GM12878 (cell line): ENCODE results near the gene KBTBD13. TPM values are rescaled to one million over a fixed set of nuclear protein-coding genes. Genes with fewer than 3 reads are reported as not detected.

ENCODE experiments used
- ATAC-seq: fragments of 200-7000 bp; cut with Tn5 transposase; 3 replicates; pipeline ENCODE4 v1.9.1; 2020; ENCODE audit warnings: mild to moderate bottlenecking, moderate library complexity
- BruUV-seq: library from RNA; stranded (reverse); fragments of 400-500 nt; replicated peaks from 2 replicates; lab custom pipeline; 2021; lab: Mats Ljungman, UMichigan
- CTCF ChIA-PET: fragments of 300-600 bp; sonication (Branson Sonifier 250); formaldehyde crosslinking; extraction: SDS; loops from one replicate; lab custom pipeline; 2021; ENCODE audit warnings: inconsistent platforms; lab: Yijun Ruan, JAX
- POLR2A ChIA-PET: fragments of 350-600 bp; formaldehyde crosslinking; extraction: SDS; loops from one replicate; lab custom pipeline; 2021; ENCODE audit warnings: inconsistent platforms; lab: Charles Lee
- RAD21 ChIA-PET: fragments of 300-600 bp; sonication (Branson Sonifier 250); formaldehyde crosslinking; loops from one replicate; lab custom pipeline; 2023; ENCODE audit warnings: antibody characterized with exemption; ENCODE audit not compliant: unreplicated experiment; lab: Charles Lee
- SMC1A ChIA-PET: fragments of 300-600 bp; sonication (Branson Sonifier 250); formaldehyde crosslinking; loops from one replicate; lab custom pipeline; 2023; ENCODE audit not compliant: unreplicated experiment, uncharacterized antibody; lab: Charles Lee
- DNase-seq: peaks from one replicate; pipeline ENCODE4 v3.0.0-alpha.2; 2011; ENCODE audit warnings: low read depth, low spot score
- FAIRE-seq: peaks from 3 replicates; lab custom pipeline; 2011; peaks lifted over from hg19 to GRCh38; lab: Jason Lieb, UNC
- H2AFZ ChIP-seq: 2 replicates; pipeline ENCODE4 v1.6.0; 2011; ENCODE audit warnings: low read depth, low read length, control low read depth; ENCODE audit not compliant: control insufficient read depth
- H3K27ac ChIP-seq: 2 replicates; pipeline ENCODE4 v1.5.1; 2011; ENCODE audit warnings: control low read depth; ENCODE audit not compliant: control insufficient read depth, insufficient read depth
- H3K27me3 ChIP-seq, 2 experiments: replicated peaks in 1 of 2; 2 replicates each; pipeline versions ENCODE4 v1.6.0 to v1.6.1; 2011; ENCODE audit warnings: low read length in 1 of 2; ENCODE audit not compliant: control insufficient read depth in 2 of 2, insufficient read depth in 2 of 2
- H3K36me3 ChIP-seq, 2 experiments: 2 replicates each; pipeline ENCODE4 v1.5.1; 2011; ENCODE audit warnings: low read length in 1 of 2; ENCODE audit not compliant: control insufficient read depth in 2 of 2, insufficient read depth in 2 of 2
- H3K4me1 ChIP-seq: 2 replicates; pipeline ENCODE4 v1.6.1; 2011; ENCODE audit warnings: mild to moderate bottlenecking, low read length, moderate library complexity, mixed read lengths; ENCODE audit not compliant: control insufficient read depth, insufficient read depth
- H3K4me2 ChIP-seq: 2 replicates; pipeline ENCODE4 v1.6.0; 2011; ENCODE audit warnings: control low read depth; ENCODE audit not compliant: control insufficient read depth, insufficient read depth
- H3K4me3 ChIP-seq: fragments of 200-600 bp; sonication (generic); 2 replicates; pipeline ENCODE4 v1.5.1; 2016
- H3K79me2 ChIP-seq: 2 replicates; pipeline ENCODE4 v1.6.0; 2011; ENCODE audit warnings: low read length; ENCODE audit not compliant: control insufficient read depth, insufficient read depth
- H3K9ac ChIP-seq: 2 replicates; pipeline ENCODE4 v1.8.0; 2011; ENCODE audit warnings: low read length, control low read depth, mixed read lengths; ENCODE audit not compliant: control insufficient read depth, insufficient read depth
- H3K9me3 ChIP-seq: replicated peaks from 3 replicates; pipeline ENCODE4 v1.5.1; 2011; ENCODE audit warnings: mild to moderate bottlenecking, low read length; ENCODE audit not compliant: control insufficient read depth, insufficient read depth
- H4K20me1 ChIP-seq: 2 replicates; pipeline ENCODE4 v1.6.0; 2011; ENCODE audit not compliant: control insufficient read depth, insufficient read depth
- BCL11A ChIP-seq: IDR thresholded peaks from 2 replicates; pipeline ENCODE4 v1.6.1; 2011; ENCODE audit warnings: low read depth, low read length
- EP300 ChIP-seq, 2 experiments: fragments of 150-350 bp in 1 of 2; IDR thresholded peaks; 2 replicates each; pipeline ENCODE4 v1.6.1; 2011 to 2012; ENCODE audit warnings: low read depth in 2 of 2, low read length in 2 of 2, borderline replicate concordance in 1 of 2, improper control_type of control experiment in 1 of 2, inconsistent platforms in 1 of 2; ENCODE audit not compliant: control insufficient read depth in 1 of 2
- GATAD2B ChIP-seq: fragments of 450-650 bp; conservative IDR thresholded peaks from 2 replicates; pipeline ENCODE4 v1.6.1; 2017; ENCODE audit warnings: low read depth, mild to moderate bottlenecking, moderate library complexity
- KLF5 ChIP-seq: fragments of 450-650 bp; IDR thresholded peaks from 2 replicates; pipeline ENCODE4 v1.6.1; 2014; ENCODE audit warnings: mild to moderate bottlenecking; ENCODE audit not compliant: partially characterized antibody
- NBN ChIP-seq: fragments of 450-650 bp; IDR thresholded peaks from 2 replicates; pipeline ENCODE4 v1.6.1; 2016
- STAT3 ChIP-seq: IDR thresholded peaks from 2 replicates; pipeline ENCODE4 v1.6.1; 2011; ENCODE audit warnings: low read depth, low read length, improper control_type of control experiment
- YY1 ChIP-seq: IDR thresholded peaks from 2 replicates; pipeline ENCODE4 v1.6.1; 2011; ENCODE audit warnings: low read depth, mild to moderate bottlenecking, low read length
- ZBED1 ChIP-seq: IDR thresholded peaks from 2 replicates; pipeline ENCODE4 v1.6.1; 2016; ENCODE audit warnings: borderline replicate concordance
- ZBTB33 ChIP-seq: fragments of 450-650 bp; IDR thresholded peaks from 2 replicates; pipeline ENCODE4 v1.6.1; 2017; ENCODE audit warnings: mild to moderate bottlenecking
- WGBS: methylation state at CpG from one replicate; pipeline ENCODE4 v1.1.6; 2016; ENCODE audit warnings: low lambda C conversion rate; ENCODE audit not compliant: insufficient replicate concordance, insufficient coverage; ENCODE audit errors: missing lambda C conversion rate; 5-methylcytosine and 5-hydroxymethylcytosine counted together
- in situ Hi-C: fragments of 300-500 bp; cut with MboI; formaldehyde crosslinking; loops from 9 replicates; pipeline ENCODE4 v1.14.3; 2018; ENCODE audit warnings: mixed read lengths
- intact Hi-C: fragments of 100-400 bp; cut with micrococcal nuclease; formaldehyde crosslinking; loops from one replicate; pipeline ENCODE4 v1.14.2; 2022; ENCODE audit not compliant: unreplicated experiment
- polyA plus RNA-seq, 11 experiments: library from polyadenylated mRNA; depleted of rRNA in 4 of 11; unstranded in 6 of 11; stranded (reverse) in 5 of 11; fragments of >200 nt; fragmentation: Nextera tagmentation in 4 of 11; fragmentation: Illumina TruSeq in 1 of 11; extraction: Ambion mirVana in 4 of 11; extraction: Trizol in 1 of 11; gene quantifications; 1 replicate in 1 of 11; 2 replicates in 10 of 11; pipeline versions ENCODE4 v1.2.1 to v1.2.3, GENCODE V29; 2011 to 2016; ENCODE audit warnings: inconsistent platforms in 2 of 11, missing spikeins in 2 of 11, low read depth in 1 of 11
- total RNA-seq, 4 experiments: library from RNA; depleted of rRNA in 3 of 4; stranded (reverse); fragments of >200 nt in 3 of 4; fragmentation: Illumina TruSeq in 1 of 4; extraction: Trizol in 1 of 4; gene quantifications; 2 replicates each; pipeline versions ENCODE4 v1.2.1 to v1.2.3, GENCODE V29; 2013 to 2021

Gene KBTBD13
- total and polyA plus RNA-seq, 10 of the 15 experiments (the other 5 are each of a cell fraction or from before 2014, with no cell fraction given), result 0.06 TPM; not detected in 9

GRCh38 chr15:65106011-65106590, 29.6 kb downstream of the KBTBD13 start:
- Histone ChIP-seq H3K4me2 (no peak overlapping the region), H3K9me3 (no peaks in the 10 kb centered on the region), H3K79me2 (no peaks in the 10 kb centered on the region), H3K4me1 (no peaks in the 10 kb centered on the region), H2AFZ (no peak overlapping the region), H3K9ac (no peak overlapping the region), H3K27me3 (no peaks in the 10 kb centered on the region), H3K36me3 (peaks cover 0 to 12% of the 10 kb centered on the region in 2 experiments; a peak in 2 of 4 replicates), H3K27ac (no peak overlapping the region), H3K4me3 (no peak overlapping the region), H4K20me1 (no peaks in the 10 kb centered on the region)
- FAIRE-seq (no peak), ATAC-seq (no peak), DNase-seq (no peak)
- 58% methylated on average over 6 of the region's 6 CpGs for WGBS
- intact Hi-C loops (no loop called here), in situ Hi-C loops (no loop called here)
- no TSS peak for BruUV-seq
- ChIA-PET POLR2A (no interaction called here), RAD21 (no interaction called here), SMC1A (interaction anchor here (0.9 to 1.4 kb wide), 2 partner anchors 25 to 72 kb away, joined by 3 read pairs; no protein-coding TSS in a partner anchor), CTCF (interaction anchor here (1.3 kb wide), 1 partner anchor 215 kb away, joined by 3 read pairs; no protein-coding TSS in a partner anchor)
- TF ChIP-seq ZBTB33, result no peak
- no peak for TF ChIP-seq ZBED1
- TF ChIP-seq EP300 (IDR thresholded peaks at IDR 0.05; ENCODE audit: borderline replicate concordance in 1 of 2, control insufficient read depth in 1 of 2, low read depth in 2 of 2, low read length in 2 of 2), result no peak
- TF ChIP-seq KLF5, result no peak
- TF ChIP-seq GATAD2B, result no peak
- TF ChIP-seq STAT3, result no peak
- TF ChIP-seq BCL11A, result no peak
- no peak for TF ChIP-seq YY1
- no peak for TF ChIP-seq NBN
